ENCODE results near the gene TMEM170A. TPM values are rescaled to one million over a fixed set of nuclear protein-coding genes. Genes with fewer than 3 reads are reported as not detected.

Gene TMEM170A
- total RNA-seq, 2 experiments from 2014 or later = 25.7 to 29.4 TPM

GRCh38 chr16:75402821-75403475, 61.5 kb downstream of the TMEM170A start:
- intact Hi-C loops (cut with micrococcal nuclease; ENCODE audit: unreplicated experiment) = loop anchor here (1.0 to 10.0 kb wide), 2 partner anchors 204 to 362 kb away; no protein-coding TSS in a partner anchor
- POLR2A ChIA-PET = interaction anchor here (0.5 to 1.7 kb wide), 4 partner anchors 10 to 657 kb away, joined by 3 to 10 read pairs (median 4); no protein-coding TSS in a partner anchor
- TF ChIP-seq CTCF (conservative IDR thresholded peaks at IDR 0.05; ENCODE audit: low read length) = peak; percentile 88
- no peak for TF ChIP-seq EZH2phosphoT487 (IDR thresholded peaks at IDR 0.05; ENCODE audit: borderline replicate concordance, low read depth, low read length)
- Histone ChIP-seq H3K79me2 (ENCODE audit: insufficient read depth, low read depth, low read length) (no peaks in the 10 kb centered on the region), H2AFZ (ENCODE audit: low read length) (no peak overlapping the region), H3K9me3 (ENCODE audit: low read length) (no peaks in the 10 kb centered on the region), H3K36me3 (ENCODE audit: insufficient read depth, low read length) (peaks cover 7% of the 10 kb centered on the region), H3K4me3 (ENCODE audit: low read depth, low read length, poor library complexity, severe bottlenecking) (no peak overlapping the region), H3K4me2 (ENCODE audit: low read length) (no peak overlapping the region), H3K4me1 (ENCODE audit: insufficient read depth, low read length, poor library complexity, severe bottlenecking) (no peaks in the 10 kb centered on the region), H3K9me2 (ENCODE audit: insufficient read depth, low read length) (no peaks in the 10 kb centered on the region), H4K20me1 (ENCODE audit: insufficient read depth, low read length) (no peaks in the 10 kb centered on the region), H3K27ac (ENCODE audit: low read depth, low read length, poor library complexity, severe bottlenecking) (no peak overlapping the region)
- CTCF ChIA-PET (ENCODE audit: unreplicated experiment) = interaction anchor here (0.8 kb wide), 1 partner anchor 16 kb away, joined by 3 read pairs; no protein-coding TSS in a partner anchor
- TSS peak; percentile 47 for BruUV-seq (replicated peaks)
- DNase-seq (ENCODE audit: low spot score) = peak; percentile 42

- Histone ChIP-seq H3K79me2 (ENCODE audit: insufficient read depth, low read depth, low read length) (no peaks in the 10 kb centered on the region), H3K4me2 (ENCODE audit: low read length) (no peak overlapping the region), H2AFZ (ENCODE audit: low read length) (no peak overlapping the region), H3K4me1 (ENCODE audit: insufficient read depth, low read length, poor library complexity, severe bottlenecking) (no peaks in the 10 kb centered on the region), H3K9me2 (ENCODE audit: insufficient read depth, low read length) (no peaks in the 10 kb centered on the region), H4K20me1 (ENCODE audit: insufficient read depth, low read length) (no peaks in the 10 kb centered on the region), H3K27ac (ENCODE audit: low read depth, low read length, poor library complexity, severe bottlenecking) (no peak overlapping the region), H3K9me3 (ENCODE audit: low read length) (no peaks in the 10 kb centered on the region), H3K36me3 (ENCODE audit: insufficient read depth, low read length) (peaks cover 6% of the 10 kb centered on the region), H3K4me3 (ENCODE audit: low read depth, low read length, poor library complexity, severe bottlenecking) (no peak overlapping the region)
- no TSS peak for BruUV-seq (replicated peaks)
- no peak for DNase-seq (ENCODE audit: low spot score)
- intact Hi-C loops (cut with micrococcal nuclease; ENCODE audit: unreplicated experiment) = loop anchor here (1.0 to 10.0 kb wide), 2 partner anchors 203 to 363 kb away; no protein-coding TSS in a partner anchor
- ChIA-PET POLR2A (interaction anchor here (0.5 to 1.7 kb wide), 8 partner anchors 8 to 697 kb away, joined by 3 to 10 read pairs (median 4); no protein-coding TSS in a partner anchor), CTCF (ENCODE audit: unreplicated experiment) (interaction anchor here (0.8 kb wide), 2 partner anchors 15 to 169 kb away, joined by 3 read pairs; no protein-coding TSS in a partner anchor)
- TF ChIP-seq CTCF (conservative IDR thresholded peaks at IDR 0.05; ENCODE audit: low read length) = no peak
- no peak for TF ChIP-seq EZH2phosphoT487 (IDR thresholded peaks at IDR 0.05; ENCODE audit: borderline replicate concordance, low read depth, low read length)
Observed at GRCh38 chr16:75402159-75402820, 62.2 kb downstream of the TMEM170A start.
